Right cardiac atrium (tissue), 5 donors: Measurements from ENCODE around the gene ERBB3. TPM values are rescaled to one million over a fixed set of nuclear protein-coding genes. Genes with fewer than 3 reads are reported as not detected.
A peak's percentile ranks its signal among the peaks of the same experiment; 100 is the strongest.
"Not testable (repeated sequence)": the region's sequence is repeated elsewhere in the genome, so short reads cannot be mapped to it uniquely, and the experiment has no call there.

ENCODE experiments used
- ATAC-seq, 2 donors: fragments of 200-7000 bp; cut with Tn5 transposase; one replicate each; pipeline versions ENCODE4 v1.8.0 to v1.9.1; 2020; ENCODE audit warnings: moderate library complexity in 2 of 2, mild to moderate bottlenecking in 1 of 2
- DNase-seq, 3 donors: peaks; one replicate each; pipeline ENCODE4 v3.0.0-alpha.2; 2020
- H3K27ac ChIP-seq: one replicate; pipeline ENCODE4 v1.5.1; 2013; ENCODE audit warnings: mild to moderate bottlenecking, low read length, control low read depth, moderate library complexity
- H3K27me3 ChIP-seq: one replicate; pipeline ENCODE4 v1.6.1; 2013; ENCODE audit not compliant: control insufficient read depth, insufficient read depth
- H3K4me1 ChIP-seq: one replicate; pipeline ENCODE4 v1.6.1; 2013; ENCODE audit warnings: low read length; ENCODE audit not compliant: control insufficient read depth, insufficient read depth
- H3K4me3 ChIP-seq: one replicate; pipeline ENCODE4 v1.5.1; 2013; ENCODE audit warnings: low read length, control low read depth
- H3K9me3 ChIP-seq: one replicate; pipeline ENCODE4 v1.6.1; 2013; ENCODE audit warnings: low read length; ENCODE audit not compliant: control insufficient read depth
- WGBS: extraction: QIAGEN DNeasy Blood & Tissue Kit; methylation state at CpG from one replicate; pipeline ENCODE4 v1.1.7; 2013; 5-methylcytosine and 5-hydroxymethylcytosine counted together
- intact Hi-C, 4 donors: fragments of 100-400 bp; cut with DNase I; formaldehyde crosslinking; loops; one replicate each; pipeline versions ENCODE4 v1.11.0 to v1.14.0; 2022 to 2023
- long read RNA-seq, 4 donors: library from polyadenylated mRNA; unstranded; transcript quantifications; one replicate each; pipeline ENCODE4 v2.0.0, GENCODE V29; 2020 to 2021
- polyA plus RNA-seq: library from polyadenylated mRNA; stranded (reverse); fragments of 200-250 nt; gene quantifications from one replicate; pipeline ENCODE4 v1.2.3, GENCODE V29; 2013
- total RNA-seq, 4 donors: library from RNA; stranded (reverse); fragmentation: NEBNext Ultra II Directional; extraction: Animal tissue kit (Norgen Biotek cat#: 25700); gene quantifications; one replicate each; pipeline ENCODE4 v1.2.1, GENCODE V29; 2021
- donor health status: healthy with polysubstance abuse.
- donor health status: DM: no; HTN: yes; CAD: no.
- donor health status: DM: no; HTN: no; CAD: no.
- donor health status: DM: no; HTN: yes; CAD: no; lungs with severe emphysema.
- donor health status: DM: yes; HTN: yes; CAD: no.

The ERBB3 gene
- total RNA-seq: 1 to 10 TPM; 3.2 to 7.4 (median 6.1) TPM
- polyA plus RNA-seq: 6.4 TPM
- long read RNA-seq, donor 1: 0 reads
- long read RNA-seq, donor 2, full-length matches to known transcripts: 1 of 1 reads
- long read RNA-seq, donor 2, partial matches to known transcripts: 0 of 1 reads
- long read RNA-seq, donor 2, other reads (novel, unspliced or antisense): 0 of 1 reads
- long read RNA-seq, donor 3, full-length matches to known transcripts: 2 of 3 reads
- long read RNA-seq, donor 3, partial matches to known transcripts: 1 of 3 reads
- long read RNA-seq, donor 3, other reads (novel, unspliced or antisense): 0 of 3 reads
- long read RNA-seq, donor 4, full-length matches to known transcripts: 2 of 2 reads
- long read RNA-seq, donor 4, partial matches to known transcripts: 0 of 2 reads
- long read RNA-seq, donor 4, other reads (novel, unspliced or antisense): 0 of 2 reads

GRCh38 chr12:56079723-56080555 is at the start of gene ERBB3:
Gene ERBB3, plus strand, starts transcription at chr12:56080165. Its CDS starts 136 bp downstream, at chr12:56080301.
- Histone ChIP-seq H3K27ac (peak within 1 kb of the TSS; percentile 1), H3K4me3 (peak within 1 kb of the TSS; percentile 64), H3K4me1 (peaks cover 4% of the 10 kb centered on the region), H3K9me3 (no peaks in the 10 kb centered on the region), H3K27me3 (no peaks in the 10 kb centered on the region)
- ATAC-seq: peak; percentile 88 to 92
- intact Hi-C loops: no loop called here
- WGBS: 2% methylated on average over 59 of the region's 59 CpGs
- peak; percentile 83 to 89 (median 85) for DNase-seq

GRCh38 chr12:56031987-56032386 is 48.0 kb upstream of the ERBB3 start:
- Histone ChIP-seq H3K27me3 (no peaks in the 10 kb centered on the region), H3K9me3 (no peaks in the 10 kb centered on the region), H3K4me1 (no peaks in the 10 kb centered on the region), H3K4me3 (no peak overlapping the region), H3K27ac (no peak overlapping the region)
- WGBS: 93% methylated on average over 1 of the region's 1 CpG
- DNase-seq: no peak
- intact Hi-C loops: no loop called here
- ATAC-seq: no peak

GRCh38 chr12:56034586-56035332 is 45.2 kb upstream of the ERBB3 start:
- intact Hi-C loops: no loop called here
- Histone ChIP-seq H3K9me3 (no peaks in the 10 kb centered on the region), H3K27ac (no peak overlapping the region), H3K4me3 (no peak overlapping the region), H3K27me3 (no peaks in the 10 kb centered on the region), H3K4me1 (no peaks in the 10 kb centered on the region)
- DNase-seq (peak in 1 of 3 donors; percentile 49), ATAC-seq (peak in 1 of 2 donors; percentile 12)
- WGBS: 86% methylated on average over 21 of the region's 21 CpGs

GRCh38 chr12:56037161-56037560 is 42.8 kb upstream of the ERBB3 start:
- Histone ChIP-seq H3K4me3 (no peak overlapping the region), H3K27me3 (no peaks in the 10 kb centered on the region), H3K27ac (no peak overlapping the region), H3K4me1 (no peaks in the 10 kb centered on the region), H3K9me3 (no peaks in the 10 kb centered on the region)
- no peak for ATAC-seq
- intact Hi-C loops: no loop called here
- no peak for DNase-seq
- 66% methylated on average over 2 of the region's 2 CpGs for WGBS

- intact Hi-C loops: no loop called here
- ATAC-seq (no peak), DNase-seq (no peak)
- Histone ChIP-seq H3K27ac (no peak overlapping the region), H3K27me3 (no peaks in the 10 kb centered on the region), H3K9me3 (no peaks in the 10 kb centered on the region), H3K4me1 (peaks cover 2% of the 10 kb centered on the region), H3K4me3 (no peak overlapping the region)
- 72% methylated on average over 2 of the region's 2 CpGs for WGBS
Measured at GRCh38 chr12:56038022-56038655, 41.8 kb upstream of the ERBB3 start.

GRCh38 chr12:56040151-56040550 is 39.8 kb upstream of the ERBB3 start:
- Histone ChIP-seq H3K9me3 (no peaks in the 10 kb centered on the region), H3K4me1 (peaks cover 2% of the 10 kb centered on the region), H3K27me3 (no peaks in the 10 kb centered on the region), H3K27ac (no peak overlapping the region), H3K4me3 (no peak overlapping the region)
- WGBS: 100% methylated on average over 1 of the region's 1 CpG
- DNase-seq: no peak
- ATAC-seq: no peak
- intact Hi-C loops: loop anchor here (5.0 to 10.0 kb wide), 3 partner anchors 33 to 45 kb away; partner anchors contain the start of gene SUOX (in 3 of the 4)

- ATAC-seq (no peak), DNase-seq (no peak)
- intact Hi-C loops: loop anchor here (5.0 to 10.0 kb wide), 3 partner anchors 34 to 46 kb away; partner anchors contain the start of gene SUOX (in 3 of the 4)
- H3K4me1 ChIP-seq: peaks cover 2% of the 10 kb centered on the region
- WGBS: 67% methylated on average over 14 of the region's 14 CpGs
- no peaks in the 10 kb centered on the region for H3K9me3 ChIP-seq
- peak overlapping the region; percentile 58 for H3K4me3 ChIP-seq
- no peaks in the 10 kb centered on the region for H3K27me3 ChIP-seq
- H3K27ac ChIP-seq: peak overlapping the region; percentile 82
Measured at GRCh38 chr12:56040963-56041551, 38.9 kb upstream of the ERBB3 start.

GRCh38 chr12:56041552-56042429 is 38.2 kb upstream of the ERBB3 start, which contains the start of gene RPS26:
Gene RPS26, plus strand, starts transcription at chr12:56041918. Its CDS starts 249 bp downstream, at chr12:56042167.
- peak; percentile 97 to 98 (median 98) for DNase-seq
- intact Hi-C loops: loop anchor here (5.0 to 10.0 kb wide), 3 partner anchors 34 to 47 kb away; partner anchors contain the start of gene SUOX (in 3 of the 4)
- ATAC-seq: peak; percentile 96 to 97
- Histone ChIP-seq H3K4me3 (peak within 1 kb of the TSS; percentile 58), H3K27ac (peak within 1 kb of the TSS; percentile 82), H3K9me3 (no peaks in the 10 kb centered on the region), H3K4me1 (peaks cover 2% of the 10 kb centered on the region), H3K27me3 (no peaks in the 10 kb centered on the region)
- WGBS: under 1% methylated on average over 50 of the region's 50 CpGs

- Histone ChIP-seq H3K4me3 (peak overlapping the region; percentile 58), H3K27ac (peak overlapping the region; percentile 56)
- intact Hi-C loops: loop anchor here (5.0 to 10.0 kb wide), 3 partner anchors 35 to 48 kb away; partner anchors contain the start of gene SUOX (in 3 of the 4)
- 3% methylated on average over 20 of the region's 20 CpGs for WGBS
- ATAC-seq, H3K9me3 ChIP-seq, H3K4me1 ChIP-seq, DNase-seq, H3K27me3 ChIP-seq: not testable (repeated sequence)
Measured at GRCh38 chr12:56042430-56042813, 37.5 kb upstream of the ERBB3 start.
